ENCODE measurements around the gene UBXN11. TPM values are rescaled to one million over a fixed set of nuclear protein-coding genes. Genes with fewer than 3 reads are reported as not detected.

Gene UBXN11
- total RNA-seq, 1 donor from 2014 or later = 8.2 TPM

GRCh38 chr1:26286064-26286416, 20.4 kb downstream of the UBXN11 start:
- DNase-seq (ENCODE audit: low spot score) = no peak

- DNase-seq (ENCODE audit: low spot score) = no peak
These were observed 20.9 kb downstream of the UBXN11 start for GRCh38 chr1:26285366-26286063.

GRCh38 chr1:26284597-26285347, 21.7 kb downstream of the UBXN11 start:
- DNase-seq (ENCODE audit: low spot score) = peak; percentile 57

GRCh38 chr1:26283871-26284596, 22.4 kb downstream of the UBXN11 start:
- no peak for DNase-seq (ENCODE audit: low spot score)

GRCh38 chr1:26283279-26283853, 23.1 kb downstream of the UBXN11 start:
- DNase-seq (ENCODE audit: low spot score) = no peak

- DNase-seq (ENCODE audit: low spot score) = no peak
These were observed 24.0 kb downstream of the UBXN11 start for GRCh38 chr1:26282401-26282918.

GRCh38 chr1:26281971-26282370, 24.5 kb downstream of the UBXN11 start:
- DNase-seq (ENCODE audit: low spot score) = peak; percentile 70

GRCh38 chr1:26281091-26281958, 25.1 kb downstream of the UBXN11 start:
- no peak for DNase-seq (ENCODE audit: low spot score)

GRCh38 chr1:26280333-26281042, 25.9 kb downstream of the UBXN11 start:
- peak; percentile 48 for DNase-seq (ENCODE audit: low spot score)

- DNase-seq (ENCODE audit: low spot score) = peak; percentile 90
These were observed 26.7 kb downstream of the UBXN11 start, which contains the start of gene SH3BGRL3 for GRCh38 chr1:26279456-26280332. Gene SH3BGRL3, plus strand, starts transcription at chr1:26280086. Its CDS starts 70 bp downstream, at chr1:26280156.

GRCh38 chr1:26278724-26279455, 27.5 kb downstream of the UBXN11 start:
- peak; percentile 71 for DNase-seq (ENCODE audit: low spot score)

GRCh38 chr1:26278303-26278702, 28.1 kb downstream of the UBXN11 start:
- peak; percentile 97 for DNase-seq (ENCODE audit: low spot score)

GRCh38 chr1:26277719-26278118, 28.7 kb downstream of the UBXN11 start:
- no peak for DNase-seq (ENCODE audit: low spot score)

- no peak for DNase-seq (ENCODE audit: low spot score)
These were observed 29.2 kb downstream of the UBXN11 start for GRCh38 chr1:26277261-26277661.

- no peak for DNase-seq (ENCODE audit: low spot score)
These were observed 30.0 kb downstream of the UBXN11 start for GRCh38 chr1:26276432-26276838.

- peak; percentile 96 for DNase-seq (ENCODE audit: low spot score)
These were observed 30.6 kb downstream of the UBXN11 start for GRCh38 chr1:26275580-26276431.

- no peak for DNase-seq (ENCODE audit: low spot score)
These were observed 31.5 kb downstream of the UBXN11 start for GRCh38 chr1:26274801-26275425.
